Measurements from ENCODE around the gene CLEC2L. TPM values are rescaled to one million over a fixed set of nuclear protein-coding genes. Genes with fewer than 3 reads are reported as not detected.

The CLEC2L gene
- total and polyA plus RNA-seq, 12 donors = 0.03 to 0.97 (median 0.28) TPM; not detected in 9

GRCh38 chr7:139521439-139521838, 2.0 kb upstream of the CLEC2L start:
- Histone ChIP-seq H3K4me1 (peaks cover 0 to 6% (median 0%) of the 10 kb centered on the region in 9 donors), H3K27me3 (peaks cover 0 to 51% (median 45%) of the 10 kb centered on the region in 7 donors), H3K27ac (no peak overlapping the region), H3K9me3 (no peaks in the 10 kb centered on the region), H3K4me3 (no peak overlapping the region), H3K36me3 (no peaks in the 10 kb centered on the region)
- DNase-seq (no peak), ATAC-seq (no peak)
- 89 to 100% methylated on average over 1 of the region's 1 CpG for WGBS, 2 donors
- intact Hi-C loops (cut with DNase I) = no loop called here
- no peak for TF ChIP-seq CTCF (IDR thresholded peaks at IDR 0.05)

DNA sequence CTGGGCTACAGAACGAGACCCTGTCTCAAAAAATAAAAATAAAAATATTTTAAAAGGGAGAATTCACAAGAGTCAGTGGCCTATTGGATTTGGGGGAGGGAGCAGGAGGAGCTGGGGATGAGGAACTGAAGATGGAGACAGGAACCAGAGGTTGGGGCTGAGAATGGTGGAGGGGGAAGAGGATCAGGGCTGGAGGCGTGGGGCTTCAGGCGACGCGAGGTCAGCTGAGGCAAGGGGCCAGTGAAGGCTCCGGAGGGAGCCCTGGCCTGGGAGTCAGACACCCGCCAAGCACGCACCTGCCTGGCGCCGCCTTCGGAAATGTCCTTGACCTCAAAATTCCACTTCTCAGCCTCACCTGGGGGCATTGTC, 671 bp upstream of the CLEC2L start:
- DNase-seq (no peak), ATAC-seq (no peak)
- Histone ChIP-seq H3K27ac (no peak overlapping the region), H3K4me3 (no peak overlapping the region), H3K27me3 (peaks cover 0 to 52% (median 45%) of the 10 kb centered on the region in 7 donors), H3K4me1 (peaks cover 0 to 6% (median 0%) of the 10 kb centered on the region in 9 donors), H3K9me3 (no peaks in the 10 kb centered on the region), H3K36me3 (no peaks in the 10 kb centered on the region)
- intact Hi-C loops (cut with DNase I) = no loop called here
- no peak for TF ChIP-seq CTCF (IDR thresholded peaks at IDR 0.05)
- WGBS, 2 donors = 23 to 27% methylated on average over 11 of the region's 11 CpGs

DNA sequence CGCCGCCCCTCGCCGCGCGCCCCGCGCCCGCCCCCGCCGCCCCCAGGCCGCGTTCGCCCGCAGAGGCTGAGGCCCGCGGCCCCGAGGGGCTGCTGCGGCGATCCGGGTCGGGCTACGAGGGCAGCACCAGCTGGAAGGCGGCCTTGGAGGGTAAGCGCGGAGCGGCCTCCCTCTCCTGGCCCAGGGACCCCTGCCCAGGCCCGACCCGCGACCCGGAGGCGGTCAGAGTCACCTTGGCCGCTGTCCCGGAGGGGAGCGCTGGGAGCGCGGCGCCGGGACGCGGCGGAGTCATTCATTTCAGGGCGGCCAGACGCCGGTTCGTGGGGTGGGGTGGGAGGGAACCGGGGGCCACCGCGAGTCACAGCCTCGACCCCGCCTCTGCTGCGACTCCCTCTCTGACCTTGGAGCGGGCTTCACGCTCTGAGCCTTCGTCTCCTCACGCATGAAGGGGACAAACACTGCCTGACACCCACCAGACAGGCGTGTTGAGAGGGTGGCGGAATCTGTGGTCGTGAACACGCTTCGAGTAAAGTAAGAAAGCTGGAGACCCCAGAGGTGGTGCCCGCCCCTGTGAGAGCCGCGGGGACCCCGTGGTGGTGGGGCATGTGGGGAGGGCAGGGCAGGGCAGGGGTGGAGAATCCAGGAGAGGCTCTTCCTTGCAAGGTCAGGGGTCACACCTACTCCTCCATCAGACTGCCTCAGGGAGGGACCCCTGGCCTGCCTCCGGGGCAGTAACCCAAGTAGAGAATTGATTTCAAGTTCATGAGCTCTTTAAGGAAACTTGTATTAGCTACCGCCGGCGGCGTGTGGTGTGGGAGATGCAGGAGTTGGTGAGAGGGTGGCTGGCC, 707 bp downstream of the CLEC2L start:
- Histone ChIP-seq H3K27me3 (peaks cover 0 to 53% (median 38%) of the 10 kb centered on the region in 7 donors), H3K4me3 (peak overlapping the region in 5 of 10 donors; percentile 21 to 35 (median 28))
- no peak for TF ChIP-seq CTCF (IDR thresholded peaks at IDR 0.05)

GRCh38 chr7:139525239-139525638, 1.8 kb downstream of the CLEC2L start:
- Histone ChIP-seq H3K36me3 (no peaks in the 10 kb centered on the region), H3K27me3 (peaks cover 0 to 56% (median 42%) of the 10 kb centered on the region in 7 donors), H3K9me3 (no peaks in the 10 kb centered on the region), H3K27ac (no peak overlapping the region), H3K4me3 (no peak overlapping the region), H3K4me1 (peaks cover 0 to 6% (median 0%) of the 10 kb centered on the region in 9 donors)
- ATAC-seq = peak in 1 of 8 donors; percentile 48
- intact Hi-C loops (cut with DNase I) = no loop called here
- no peak for TF ChIP-seq CTCF (IDR thresholded peaks at IDR 0.05)
- WGBS, 2 donors = 92 to 94% methylated on average over 10 of the region's 10 CpGs
- no peak for DNase-seq

More for the DNA sequence above, 707 bp downstream of the CLEC2L start:
- Histone ChIP-seq H3K9me3 (no peaks in the 10 kb centered on the region), H3K36me3 (no peaks in the 10 kb centered on the region), H3K27ac (no peak overlapping the region), H3K4me1 (peaks cover 0 to 6% (median 0%) of the 10 kb centered on the region in 9 donors)
- 17 to 29% methylated on average over 41 to 70 of the region's 70 CpGs for WGBS, 2 donors
- intact Hi-C loops (cut with DNase I) = no loop called here
- DNase-seq (no peak), ATAC-seq (no peak)

Data from heart right ventricle (tissue), 16 donors.